Upper lobe of left lung (tissue), 6 donors: ENCODE measurements around the gene RGL1. TPM values are rescaled to one million over a fixed set of nuclear protein-coding genes. Genes with fewer than 3 reads are reported as not detected.

Experiments
- ATAC-seq, 2 donors: fragments of 200-7000 bp; cut with Tn5 transposase; one replicate each; pipeline ENCODE4 v1.9.1; 2022; ENCODE audit warnings: mild to moderate bottlenecking in 2 of 2, moderate library complexity in 2 of 2; ENCODE audit not compliant: low FRiP score in 2 of 2
- DNase-seq, 2 donors: peaks; one replicate each; pipeline ENCODE4 v3.0.0-alpha.2; 2019 to 2020
- H3K27ac ChIP-seq, 4 donors: fragments of 200-600 bp; sonication (generic); one replicate each; pipeline ENCODE4 v1.5.1; 2016 to 2019
- H3K27me3 ChIP-seq, 4 donors: fragments of 200-600 bp; sonication (generic); one replicate each; pipeline ENCODE4 v1.5.1; 2017 to 2019
- H3K36me3 ChIP-seq, 4 donors: fragments of 200-600 bp; sonication (generic); one replicate each; pipeline ENCODE4 v1.5.1; 2016 to 2019
- H3K4me1 ChIP-seq, 4 donors: fragments of 200-600 bp; sonication (generic); one replicate each; pipeline ENCODE4 v1.5.1; 2018 to 2019
- H3K4me3 ChIP-seq, 4 donors: fragments of 200-600 bp; sonication (generic); one replicate each; pipeline ENCODE4 v1.5.1; 2017 to 2019; ENCODE audit warnings: mild to moderate bottlenecking in 2 of 4, moderate library complexity in 1 of 4
- H3K9me3 ChIP-seq, 4 donors: fragments of 200-600 bp; sonication (generic); one replicate each; pipeline ENCODE4 v1.5.1; 2018 to 2019
- EP300 ChIP-seq, 4 donors: sonication (generic); formaldehyde crosslinking; IDR thresholded peaks; one replicate each; pipeline ENCODE4 v1.5.1; 2017; ENCODE audit warnings: antibody characterized with exemption in 4 of 4, control low read depth in 2 of 4
- POLR2A ChIP-seq, 4 donors: fragments of 450-650 bp; IDR thresholded peaks; one replicate each; pipeline ENCODE4 v1.5.1; 2016 to 2017; ENCODE audit warnings: antibody characterized with exemption in 4 of 4, mild to moderate bottlenecking in 2 of 4
- POLR2AphosphoS5 ChIP-seq, 2 donors: sonication (generic); formaldehyde crosslinking; IDR thresholded peaks; one replicate each; pipeline ENCODE4 v1.5.1; 2017; ENCODE audit warnings: antibody characterized with exemption in 2 of 2
- WGBS, 2 donors: methylation state at CpG; one replicate each; pipeline ENCODE4 v1.1.5; 2017 to 2018; 5-methylcytosine and 5-hydroxymethylcytosine counted together
- total RNA-seq, 6 donors: library from RNA; depleted of rRNA in 4 of 6; stranded (reverse); fragments of >200 nt in 4 of 6; gene quantifications; one replicate each; pipeline versions ENCODE4 v1.1.0 to v1.2.1, GENCODE V29; 2016 to 2021
- TF ChIP-seq, protein P1 (sequence below), 6 experiments: fragments of 450-650 bp in 4 of 6; fragments of 200-600 bp in 2 of 6; sonication (generic) in 2 of 6; IDR thresholded peaks; one replicate each; pipeline ENCODE4 v1.5.1; 2016 to 2019; ENCODE audit warnings: antibody characterized with exemption in 6 of 6
- donor health status: DM: no; HTN: no; CAD: no; lungs with moderate emphysema.
- donor health status: DM: no; HTN: yes; CAD: no; lungs with severe emphysema.

RGL1 gene
- total RNA-seq, 6 donors from 2014 or later: 24.1 to 38.9 (median 26.7) TPM

DNA sequence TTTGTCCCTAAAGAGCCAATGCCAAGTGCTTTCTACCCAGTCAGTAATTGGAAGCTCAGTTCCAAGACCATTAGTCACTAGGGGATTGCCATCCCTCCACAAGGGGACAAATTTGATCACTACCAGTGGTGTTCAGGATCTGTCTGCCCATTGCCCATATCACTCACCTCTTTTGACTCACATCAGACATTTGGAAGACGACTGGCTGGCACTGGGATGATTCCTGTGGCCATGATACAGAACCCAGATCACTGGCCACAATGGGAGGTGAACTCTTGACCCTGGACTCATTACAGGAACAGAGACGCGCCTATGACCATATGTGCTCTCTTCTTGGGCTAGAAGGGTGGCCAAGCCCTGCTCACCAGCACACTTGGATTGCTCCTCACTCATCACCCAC is 161.6 kb downstream of the RGL1 start:
- Histone ChIP-seq H3K4me3 (no peak overlapping the region), H3K4me1 (no peaks in the 10 kb centered on the region), H3K9me3 (no peaks in the 10 kb centered on the region), H3K27me3 (no peaks in the 10 kb centered on the region), H3K27ac (no peak overlapping the region), H3K36me3 (no peaks in the 10 kb centered on the region)
- 89 to 100% methylated on average over 3 of the region's 3 CpGs for WGBS, 2 donors
- TF ChIP-seq POLR2A (IDR thresholded peaks at IDR 0.05) (no peak), POLR2AphosphoS5 (IDR thresholded peaks at IDR 0.05) (no peak), EP300 (IDR thresholded peaks at IDR 0.05) (no peak)
- TF ChIP-seq, protein P1, sequence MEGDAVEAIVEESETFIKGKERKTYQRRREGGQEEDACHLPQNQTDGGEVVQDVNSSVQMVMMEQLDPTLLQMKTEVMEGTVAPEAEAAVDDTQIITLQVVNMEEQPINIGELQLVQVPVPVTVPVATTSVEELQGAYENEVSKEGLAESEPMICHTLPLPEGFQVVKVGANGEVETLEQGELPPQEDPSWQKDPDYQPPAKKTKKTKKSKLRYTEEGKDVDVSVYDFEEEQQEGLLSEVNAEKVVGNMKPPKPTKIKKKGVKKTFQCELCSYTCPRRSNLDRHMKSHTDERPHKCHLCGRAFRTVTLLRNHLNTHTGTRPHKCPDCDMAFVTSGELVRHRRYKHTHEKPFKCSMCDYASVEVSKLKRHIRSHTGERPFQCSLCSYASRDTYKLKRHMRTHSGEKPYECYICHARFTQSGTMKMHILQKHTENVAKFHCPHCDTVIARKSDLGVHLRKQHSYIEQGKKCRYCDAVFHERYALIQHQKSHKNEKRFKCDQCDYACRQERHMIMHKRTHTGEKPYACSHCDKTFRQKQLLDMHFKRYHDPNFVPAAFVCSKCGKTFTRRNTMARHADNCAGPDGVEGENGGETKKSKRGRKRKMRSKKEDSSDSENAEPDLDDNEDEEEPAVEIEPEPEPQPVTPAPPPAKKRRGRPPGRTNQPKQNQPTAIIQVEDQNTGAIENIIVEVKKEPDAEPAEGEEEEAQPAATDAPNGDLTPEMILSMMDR (IDR thresholded peaks at IDR 0.05): no peak
- DNase-seq (no peak), ATAC-seq (no peak)

GRCh38 chr1:183967914-183968313 is 163.0 kb downstream of the RGL1 start:
- TF ChIP-seq POLR2A (IDR thresholded peaks at IDR 0.05) (no peak), EP300 (IDR thresholded peaks at IDR 0.05) (no peak), POLR2AphosphoS5 (IDR thresholded peaks at IDR 0.05) (no peak)
- TF ChIP-seq, protein P1 (IDR thresholded peaks at IDR 0.05): no peak
- no peak overlapping the region for H3K27ac ChIP-seq
- ATAC-seq (no peak), DNase-seq (no peak)
- H3K36me3 ChIP-seq: no peaks in the 10 kb centered on the region
- no peak overlapping the region for H3K4me3 ChIP-seq
- no peaks in the 10 kb centered on the region for H3K9me3 ChIP-seq
- no peaks in the 10 kb centered on the region for H3K4me1 ChIP-seq
- H3K27me3 ChIP-seq: no peaks in the 10 kb centered on the region
- 79 to 91% methylated on average over 2 of the region's 2 CpGs for WGBS, 2 donors

GRCh38 chr1:183968386-183968785 is 163.5 kb downstream of the RGL1 start:
- no peak for TF ChIP-seq POLR2AphosphoS5 (IDR thresholded peaks at IDR 0.05)
- TF ChIP-seq, protein P1 (IDR thresholded peaks at IDR 0.05): no peak
- no peak for TF ChIP-seq POLR2A (IDR thresholded peaks at IDR 0.05)
- no peak for TF ChIP-seq EP300 (IDR thresholded peaks at IDR 0.05)
- H3K36me3 ChIP-seq: no peaks in the 10 kb centered on the region
- H3K27ac ChIP-seq: no peak overlapping the region
- H3K4me3 ChIP-seq: no peak overlapping the region
- WGBS, 2 donors: 85% methylated on average over 5 of the region's 5 CpGs
- ATAC-seq (no peak), DNase-seq (no peak)
- H3K27me3 ChIP-seq: no peaks in the 10 kb centered on the region
- no peaks in the 10 kb centered on the region for H3K4me1 ChIP-seq
- no peaks in the 10 kb centered on the region for H3K9me3 ChIP-seq

- Histone ChIP-seq H3K4me3 (no peak overlapping the region), H3K27me3 (no peaks in the 10 kb centered on the region), H3K27ac (no peak overlapping the region), H3K4me1 (no peaks in the 10 kb centered on the region), H3K36me3 (no peaks in the 10 kb centered on the region), H3K9me3 (no peaks in the 10 kb centered on the region)
- WGBS, 2 donors: 53 to 62% methylated on average over 4 of the region's 4 CpGs
- no peak for ATAC-seq
- no peak for DNase-seq
- TF ChIP-seq POLR2AphosphoS5 (IDR thresholded peaks at IDR 0.05) (no peak), POLR2A (IDR thresholded peaks at IDR 0.05) (no peak), EP300 (IDR thresholded peaks at IDR 0.05) (no peak)
- TF ChIP-seq, protein P1 (IDR thresholded peaks at IDR 0.05): no peak
Measured at GRCh38 chr1:183970516-183971300, 165.8 kb downstream of the RGL1 start.

DNA sequence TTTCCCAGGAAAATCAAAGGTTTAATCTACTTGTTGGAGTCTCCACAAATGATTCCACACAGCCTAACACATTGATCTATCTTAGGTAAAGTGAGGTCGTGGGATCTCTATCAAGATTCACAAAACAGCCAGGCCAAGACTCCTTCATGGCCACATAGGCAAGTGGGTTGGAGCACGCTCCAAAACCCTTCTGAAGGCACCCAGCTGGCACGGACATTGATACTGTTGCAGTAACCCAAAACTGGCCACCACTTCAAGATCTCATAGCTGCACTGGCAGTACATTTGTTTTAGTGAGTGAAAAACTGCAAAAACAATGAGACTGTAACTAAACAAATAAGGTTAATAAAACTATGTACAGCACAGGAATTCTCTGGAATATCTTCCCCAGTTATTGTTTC is 170.7 kb downstream of the RGL1 start:
- H3K4me1 ChIP-seq: no peaks in the 10 kb centered on the region
- H3K36me3 ChIP-seq: no peaks in the 10 kb centered on the region
- ATAC-seq: no peak
- TF ChIP-seq POLR2A (IDR thresholded peaks at IDR 0.05) (no peak), EP300 (IDR thresholded peaks at IDR 0.05) (no peak), POLR2AphosphoS5 (IDR thresholded peaks at IDR 0.05) (no peak)
- TF ChIP-seq, protein P1 (IDR thresholded peaks at IDR 0.05): no peak
- H3K9me3 ChIP-seq: no peaks in the 10 kb centered on the region
- no peaks in the 10 kb centered on the region for H3K27me3 ChIP-seq
- no peak overlapping the region for H3K27ac ChIP-seq
- no peak overlapping the region for H3K4me3 ChIP-seq
- WGBS, 2 donors: 83 to 87% methylated on average over 3 of the region's 3 CpGs
- no peak for DNase-seq
